GM12878 (cell line): Measurements from ENCODE around the gene HS6ST3. TPM values are rescaled to one million over a fixed set of nuclear protein-coding genes. Genes with fewer than 3 reads are reported as not detected.

Source experiments
- ATAC-seq: fragments of 200-7000 bp; cut with Tn5 transposase; 3 replicates; pipeline ENCODE4 v1.9.1; 2020; ENCODE audit warnings: mild to moderate bottlenecking, moderate library complexity
- BruUV-seq: library from RNA; stranded (reverse); fragments of 400-500 nt; replicated peaks from 2 replicates; lab custom pipeline; 2021; lab: Mats Ljungman, UMichigan
- CTCF ChIA-PET: fragments of 300-600 bp; sonication (Branson Sonifier 250); formaldehyde crosslinking; extraction: SDS; loops from one replicate; lab custom pipeline; 2021; ENCODE audit warnings: inconsistent platforms; lab: Yijun Ruan, JAX
- POLR2A ChIA-PET: fragments of 350-600 bp; formaldehyde crosslinking; extraction: SDS; loops from one replicate; lab custom pipeline; 2021; ENCODE audit warnings: inconsistent platforms; lab: Charles Lee
- RAD21 ChIA-PET: fragments of 300-600 bp; sonication (Branson Sonifier 250); formaldehyde crosslinking; loops from one replicate; lab custom pipeline; 2023; ENCODE audit warnings: antibody characterized with exemption; ENCODE audit not compliant: unreplicated experiment; lab: Charles Lee
- SMC1A ChIA-PET: fragments of 300-600 bp; sonication (Branson Sonifier 250); formaldehyde crosslinking; loops from one replicate; lab custom pipeline; 2023; ENCODE audit not compliant: unreplicated experiment, uncharacterized antibody; lab: Charles Lee
- DNase-seq: peaks from one replicate; pipeline ENCODE4 v3.0.0-alpha.2; 2011; ENCODE audit warnings: low read depth, low spot score
- FAIRE-seq: peaks from 3 replicates; lab custom pipeline; 2011; peaks lifted over from hg19 to GRCh38; lab: Jason Lieb, UNC
- H2AFZ ChIP-seq: 2 replicates; pipeline ENCODE4 v1.6.0; 2011; ENCODE audit warnings: low read depth, low read length, control low read depth; ENCODE audit not compliant: control insufficient read depth
- H3K27ac ChIP-seq: 2 replicates; pipeline ENCODE4 v1.5.1; 2011; ENCODE audit warnings: control low read depth; ENCODE audit not compliant: control insufficient read depth, insufficient read depth
- H3K27me3 ChIP-seq, 2 experiments: replicated peaks in 1 of 2; 2 replicates each; pipeline versions ENCODE4 v1.6.0 to v1.6.1; 2011; ENCODE audit warnings: low read length in 1 of 2; ENCODE audit not compliant: control insufficient read depth in 2 of 2, insufficient read depth in 2 of 2
- H3K36me3 ChIP-seq, 2 experiments: 2 replicates each; pipeline ENCODE4 v1.5.1; 2011; ENCODE audit warnings: low read length in 1 of 2; ENCODE audit not compliant: control insufficient read depth in 2 of 2, insufficient read depth in 2 of 2
- H3K4me1 ChIP-seq: 2 replicates; pipeline ENCODE4 v1.6.1; 2011; ENCODE audit warnings: mild to moderate bottlenecking, low read length, moderate library complexity, mixed read lengths; ENCODE audit not compliant: control insufficient read depth, insufficient read depth
- H3K4me2 ChIP-seq: 2 replicates; pipeline ENCODE4 v1.6.0; 2011; ENCODE audit warnings: control low read depth; ENCODE audit not compliant: control insufficient read depth, insufficient read depth
- H3K4me3 ChIP-seq: fragments of 200-600 bp; sonication (generic); 2 replicates; pipeline ENCODE4 v1.5.1; 2016
- H3K79me2 ChIP-seq: 2 replicates; pipeline ENCODE4 v1.6.0; 2011; ENCODE audit warnings: low read length; ENCODE audit not compliant: control insufficient read depth, insufficient read depth
- H3K9ac ChIP-seq: 2 replicates; pipeline ENCODE4 v1.8.0; 2011; ENCODE audit warnings: low read length, control low read depth, mixed read lengths; ENCODE audit not compliant: control insufficient read depth, insufficient read depth
- H3K9me3 ChIP-seq: replicated peaks from 3 replicates; pipeline ENCODE4 v1.5.1; 2011; ENCODE audit warnings: mild to moderate bottlenecking, low read length; ENCODE audit not compliant: control insufficient read depth, insufficient read depth
- H4K20me1 ChIP-seq: 2 replicates; pipeline ENCODE4 v1.6.0; 2011; ENCODE audit not compliant: control insufficient read depth, insufficient read depth
- BCL3 ChIP-seq: IDR thresholded peaks from 2 replicates; pipeline ENCODE4 v1.6.1; 2011; ENCODE audit warnings: borderline replicate concordance, low read depth, mild to moderate bottlenecking, moderate library complexity, low read length; ENCODE audit not compliant: insufficient read depth, poor library complexity, severe bottlenecking
- EGR1 ChIP-seq, 2 experiments: IDR thresholded peaks; 1 replicate in 1 of 2; 2 replicates in 1 of 2; pipeline ENCODE4 v1.6.1; 2011 to 2012; ENCODE audit warnings: low read depth in 2 of 2, low read length in 2 of 2, borderline replicate concordance in 1 of 2, mild to moderate bottlenecking in 1 of 2, moderate library complexity in 1 of 2
- IKZF1 ChIP-seq: fragments of 450-650 bp; conservative IDR thresholded peaks from 2 replicates; pipeline ENCODE4 v1.6.1; 2017; ENCODE audit warnings: antibody characterized with exemption, mild to moderate bottlenecking
- RELB ChIP-seq: fragments of 450-650 bp; IDR thresholded peaks from 2 replicates; pipeline ENCODE4 v1.6.1; 2017; ENCODE audit warnings: low read depth, mild to moderate bottlenecking, moderate library complexity
- SIX5 ChIP-seq: IDR thresholded peaks from 2 replicates; pipeline ENCODE4 v1.6.1; 2011; ENCODE audit warnings: mild to moderate bottlenecking, low read depth, low read length, moderate library complexity; ENCODE audit not compliant: severe bottlenecking
- USF2 ChIP-seq: IDR thresholded peaks from 2 replicates; pipeline ENCODE4 v1.6.1; 2011; ENCODE audit warnings: low read depth, low read length, improper control_type of control experiment, borderline replicate concordance
- ZBED1 ChIP-seq: IDR thresholded peaks from 2 replicates; pipeline ENCODE4 v1.6.1; 2016; ENCODE audit warnings: borderline replicate concordance
- ZNF687 ChIP-seq: fragments of 450-650 bp; IDR thresholded peaks from 2 replicates; pipeline ENCODE4 v1.6.1; 2017; ENCODE audit warnings: mild to moderate bottlenecking, moderate library complexity
- WGBS: methylation state at CpG from one replicate; pipeline ENCODE4 v1.1.6; 2016; ENCODE audit warnings: low lambda C conversion rate; ENCODE audit not compliant: insufficient replicate concordance, insufficient coverage; ENCODE audit errors: missing lambda C conversion rate; 5-methylcytosine and 5-hydroxymethylcytosine counted together
- in situ Hi-C: fragments of 300-500 bp; cut with MboI; formaldehyde crosslinking; loops from 9 replicates; pipeline ENCODE4 v1.14.3; 2018; ENCODE audit warnings: mixed read lengths
- intact Hi-C: fragments of 100-400 bp; cut with micrococcal nuclease; formaldehyde crosslinking; loops from one replicate; pipeline ENCODE4 v1.14.2; 2022; ENCODE audit not compliant: unreplicated experiment
- polyA plus RNA-seq, 11 experiments: library from polyadenylated mRNA; depleted of rRNA in 4 of 11; unstranded in 6 of 11; stranded (reverse) in 5 of 11; fragments of >200 nt; fragmentation: Nextera tagmentation in 4 of 11; fragmentation: Illumina TruSeq in 1 of 11; extraction: Ambion mirVana in 4 of 11; extraction: Trizol in 1 of 11; gene quantifications; 1 replicate in 1 of 11; 2 replicates in 10 of 11; pipeline versions ENCODE4 v1.2.1 to v1.2.3, GENCODE V29; 2011 to 2016; ENCODE audit warnings: inconsistent platforms in 2 of 11, missing spikeins in 2 of 11, low read depth in 1 of 11
- total RNA-seq, 4 experiments: library from RNA; depleted of rRNA in 3 of 4; stranded (reverse); fragments of >200 nt in 3 of 4; fragmentation: Illumina TruSeq in 1 of 4; extraction: Trizol in 1 of 4; gene quantifications; 2 replicates each; pipeline versions ENCODE4 v1.2.1 to v1.2.3, GENCODE V29; 2013 to 2021

The HS6ST3 gene
- total and polyA plus RNA-seq, 10 of the 15 experiments (the other 5 are each of a cell fraction or from before 2014, with no cell fraction given) = under 0.01 to 2.9 TPM; not detected in 8

- 51% methylated on average over 4 of the region's 4 CpGs for WGBS
- TF ChIP-seq RELB (no peak), SIX5 (no peak), IKZF1 (no peak)
- TF ChIP-seq, all 136 proteins: peak for 0
- SMC1A ChIA-PET = no interaction called here
Measured at GRCh38 chr13:96109125-96109524, 19.2 kb downstream of the HS6ST3 start.

GRCh38 chr13:96112936-96113335 is 23.0 kb downstream of the HS6ST3 start:
- CTCF ChIA-PET = no interaction called here
- H3K79me2 ChIP-seq = no peaks in the 10 kb centered on the region
- H3K27ac ChIP-seq = no peak overlapping the region
- no peak for DNase-seq
- RAD21 ChIA-PET = no interaction called here
- intact Hi-C loops (no loop called here), in situ Hi-C loops (no loop called here)
- H3K9me3 ChIP-seq = no peaks in the 10 kb centered on the region
- no peak for FAIRE-seq
- ATAC-seq = no peak
- H3K36me3 ChIP-seq = no peaks in the 10 kb centered on the region
- H3K27me3 ChIP-seq = no peaks in the 10 kb centered on the region
- no peaks in the 10 kb centered on the region for H3K4me1 ChIP-seq
- no peak overlapping the region for H3K9ac ChIP-seq
- H3K4me3 ChIP-seq = no peak overlapping the region
- H3K4me2 ChIP-seq = no peak overlapping the region
- TF ChIP-seq ZNF687 (no peak), ZBED1 (no peak), BCL3 (no peak), USF2 (no peak), EGR1 (IDR thresholded peaks at IDR 0.05; ENCODE audit: borderline replicate concordance in 1 of 2, low read depth in 2 of 2, low read length in 2 of 2) (no peak)
- 0% methylated on average over 2 of the region's 2 CpGs for WGBS
- no TSS peak for BruUV-seq
- POLR2A ChIA-PET = no interaction called here
- no peaks in the 10 kb centered on the region for H4K20me1 ChIP-seq
- SMC1A ChIA-PET = no interaction called here
- no peak overlapping the region for H2AFZ ChIP-seq

More at GRCh38 chr13:96109125-96109524, 19.2 kb downstream of the HS6ST3 start:
- Histone ChIP-seq H3K9me3 (no peaks in the 10 kb centered on the region), H3K27ac (no peak overlapping the region), H2AFZ (no peak overlapping the region), H3K4me3 (no peak overlapping the region), H4K20me1 (no peaks in the 10 kb centered on the region), H3K79me2 (no peaks in the 10 kb centered on the region), H3K4me2 (no peak overlapping the region), H3K9ac (no peak overlapping the region), H3K36me3 (no peaks in the 10 kb centered on the region), H3K4me1 (no peaks in the 10 kb centered on the region), H3K27me3 (no peaks in the 10 kb centered on the region; a peak in 1 of 4 replicates)
- FAIRE-seq = no peak
- ChIA-PET POLR2A (no interaction called here), CTCF (no interaction called here), RAD21 (no interaction called here)
- DNase-seq = no peak
- intact Hi-C loops = no loop called here
- in situ Hi-C loops = no loop called here
- BruUV-seq = no TSS peak
- no peak for ATAC-seq
